ENCODE data around the gene RXRG. TPM values are rescaled to one million over a fixed set of nuclear protein-coding genes. Genes with fewer than 3 reads are reported as not detected.

The RXRG gene
- total and polyA plus RNA-seq, 2 of the 8 experiments (the other 6 are each of a cell fraction or from before 2014, with no cell fraction given), result not detected

DNA sequence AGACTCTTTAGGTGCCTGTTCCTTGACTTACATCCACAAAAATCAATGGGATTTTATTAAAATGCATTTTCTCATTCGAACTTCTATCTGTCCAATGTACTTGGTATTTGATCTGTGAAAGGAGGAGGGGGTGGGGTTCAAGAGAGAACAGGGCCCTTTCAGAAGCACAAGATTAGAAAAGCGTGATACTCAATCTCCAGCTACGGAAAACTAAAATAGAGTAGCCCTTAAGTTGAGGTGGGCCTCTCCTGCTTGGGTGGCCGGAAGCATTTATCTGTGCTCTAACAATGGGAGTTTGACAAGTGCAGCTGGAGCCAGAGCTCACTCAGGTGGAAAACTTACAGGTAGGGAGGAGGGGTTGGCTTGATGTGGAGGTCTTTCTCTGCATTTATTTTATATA, 462 bp upstream of the RXRG start (continued):
- TF ChIP-seq, protein P1, sequence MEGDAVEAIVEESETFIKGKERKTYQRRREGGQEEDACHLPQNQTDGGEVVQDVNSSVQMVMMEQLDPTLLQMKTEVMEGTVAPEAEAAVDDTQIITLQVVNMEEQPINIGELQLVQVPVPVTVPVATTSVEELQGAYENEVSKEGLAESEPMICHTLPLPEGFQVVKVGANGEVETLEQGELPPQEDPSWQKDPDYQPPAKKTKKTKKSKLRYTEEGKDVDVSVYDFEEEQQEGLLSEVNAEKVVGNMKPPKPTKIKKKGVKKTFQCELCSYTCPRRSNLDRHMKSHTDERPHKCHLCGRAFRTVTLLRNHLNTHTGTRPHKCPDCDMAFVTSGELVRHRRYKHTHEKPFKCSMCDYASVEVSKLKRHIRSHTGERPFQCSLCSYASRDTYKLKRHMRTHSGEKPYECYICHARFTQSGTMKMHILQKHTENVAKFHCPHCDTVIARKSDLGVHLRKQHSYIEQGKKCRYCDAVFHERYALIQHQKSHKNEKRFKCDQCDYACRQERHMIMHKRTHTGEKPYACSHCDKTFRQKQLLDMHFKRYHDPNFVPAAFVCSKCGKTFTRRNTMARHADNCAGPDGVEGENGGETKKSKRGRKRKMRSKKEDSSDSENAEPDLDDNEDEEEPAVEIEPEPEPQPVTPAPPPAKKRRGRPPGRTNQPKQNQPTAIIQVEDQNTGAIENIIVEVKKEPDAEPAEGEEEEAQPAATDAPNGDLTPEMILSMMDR (IDR thresholded peaks at IDR 0.05; ENCODE audit: control extremely low read depth in 1 of 3, insufficient read depth in 1 of 3, low read depth in 1 of 3, low read length in 3 of 3), result no peak
- no peak for TF ChIP-seq CBX5 (IDR thresholded peaks at IDR 0.05; ENCODE audit: low read depth, low read length)
- TF ChIP-seq GTF2F1 (IDR thresholded peaks at IDR 0.05; ENCODE audit: borderline replicate concordance, low read depth, low read length), result no peak
- TF ChIP-seq ZNF274 (IDR thresholded peaks at IDR 0.05; ENCODE audit: borderline replicate concordance, extremely low read depth, low read length), result no peak
- no peak for TF ChIP-seq TEAD4 (IDR thresholded peaks at IDR 0.05; ENCODE audit: low read depth, low read length)
- no peak for TF ChIP-seq SP2 (IDR thresholded peaks at IDR 0.05; ENCODE audit: low read length)
- no peak for TF ChIP-seq SRF (IDR thresholded peaks at IDR 0.05; ENCODE audit: low read depth, low read length)
- no peak for TF ChIP-seq CHD1 (IDR thresholded peaks at IDR 0.05; ENCODE audit: low read depth, low read length)
